SK-N-SH treated with all-trans-retinoic acid at 6 μM for 48 hours (cell line): ENCODE data around the gene TIMM50.

Experiments used
- POU6F1 ChIP-seq: fragments of 250-450 bp; sonication (Bioruptor Pico); IDR thresholded peaks from 2 replicates; pipeline ENCODE4 v1.8.0; 2021; ENCODE audit warnings: low read depth, mild to moderate bottlenecking, moderate library complexity, borderline replicate concordance
- ZNF8 ChIP-seq: fragments of 450-650 bp; formaldehyde crosslinking; IDR thresholded peaks from 2 replicates; pipeline ENCODE4 v1.5.0; 2020; ENCODE audit warnings: mild to moderate bottlenecking, moderate library complexity

GRCh38 chr19:39471756-39472536 is 8.7 kb upstream of the TIMM50 start:
- TF ChIP-seq POU6F1 = no peak
- TF ChIP-seq ZNF8 = no peak
